GM18861 (cell line): Measurements from ENCODE around the gene ADNP2.

ENCODE experiments used
- ATAC-seq: cut with Tn5 transposase; IDR thresholded peaks from one replicate; pipeline ENCODE4 v1.9.1; 2021; ENCODE audit not compliant: unreplicated experiment

ADNP2 gene

DNA sequence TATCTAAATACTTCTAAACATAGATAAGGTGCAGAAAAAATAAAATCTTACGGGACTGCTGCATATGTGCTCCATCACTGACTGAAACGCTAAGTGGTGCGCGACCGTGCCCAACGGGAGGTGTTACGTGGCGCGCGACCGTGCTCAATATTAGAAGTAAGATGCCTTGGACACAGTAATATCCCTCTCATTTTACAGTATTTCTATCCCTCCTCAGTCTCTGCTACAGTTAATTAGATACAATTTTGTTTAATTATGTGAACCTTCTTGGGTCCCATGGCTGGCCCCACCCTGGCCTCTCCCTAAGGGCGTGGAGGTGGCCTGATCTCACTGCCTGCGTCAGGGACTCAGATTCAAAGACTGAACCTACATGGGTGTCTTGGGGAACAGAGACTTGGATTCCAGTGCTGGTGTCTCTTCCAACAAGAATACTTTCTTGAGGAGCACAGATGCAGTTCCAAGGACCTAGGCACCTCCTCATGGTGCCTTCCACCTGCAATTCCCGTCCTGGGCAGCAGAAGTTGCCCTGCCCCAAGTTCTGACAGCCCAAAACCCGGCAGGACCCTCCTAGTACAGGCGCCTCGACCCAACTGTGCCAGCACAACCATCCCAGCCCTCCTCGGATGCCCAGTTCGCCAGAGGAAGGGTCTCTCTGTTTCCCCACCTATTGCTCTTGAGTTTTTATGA lies 79.0 kb downstream of the ADNP2 start:
- no peak for ATAC-seq

DNA sequence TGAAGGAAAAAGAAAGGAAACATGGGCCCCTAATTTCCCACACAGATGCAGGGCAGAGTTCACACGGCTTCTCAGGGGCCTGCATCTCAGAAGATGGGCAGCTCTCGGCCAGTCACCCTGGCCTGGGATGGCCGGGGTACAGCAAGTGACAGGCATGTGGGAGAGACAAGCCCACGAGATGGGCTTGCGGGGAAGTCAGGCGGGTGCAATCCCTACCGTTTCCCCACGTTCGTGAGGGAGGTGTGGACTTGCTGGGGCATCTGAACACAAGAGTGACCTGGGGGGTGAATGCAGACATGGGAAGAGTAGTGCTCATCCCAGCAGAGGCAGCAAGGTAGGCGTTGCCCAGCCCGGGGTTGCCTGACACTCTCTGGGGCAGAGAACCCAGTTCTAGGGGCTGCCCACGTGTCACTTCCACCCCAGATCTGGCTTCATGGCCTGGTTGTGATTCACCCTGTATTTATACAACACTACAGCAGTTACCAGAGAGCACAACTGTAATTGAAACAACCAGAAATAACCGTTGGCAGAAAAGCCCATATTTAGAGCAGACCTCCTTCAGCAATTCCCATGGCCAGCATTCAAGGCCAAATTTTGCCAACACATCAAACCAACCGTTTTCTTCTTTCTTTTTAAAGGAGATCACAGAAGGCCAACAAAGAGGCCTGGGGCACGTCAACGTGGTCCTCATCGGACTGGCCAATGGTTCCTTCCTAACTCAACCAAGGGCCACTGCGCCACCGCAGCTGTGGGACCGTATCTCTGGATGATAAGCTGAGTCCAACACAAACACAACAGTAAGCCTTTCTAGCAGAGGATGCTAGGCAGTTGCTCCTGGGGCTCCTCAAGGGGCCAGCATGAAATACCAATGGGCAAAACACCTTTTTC lies 79.8 kb downstream of the ADNP2 start:
- ATAC-seq = no peak

DNA sequence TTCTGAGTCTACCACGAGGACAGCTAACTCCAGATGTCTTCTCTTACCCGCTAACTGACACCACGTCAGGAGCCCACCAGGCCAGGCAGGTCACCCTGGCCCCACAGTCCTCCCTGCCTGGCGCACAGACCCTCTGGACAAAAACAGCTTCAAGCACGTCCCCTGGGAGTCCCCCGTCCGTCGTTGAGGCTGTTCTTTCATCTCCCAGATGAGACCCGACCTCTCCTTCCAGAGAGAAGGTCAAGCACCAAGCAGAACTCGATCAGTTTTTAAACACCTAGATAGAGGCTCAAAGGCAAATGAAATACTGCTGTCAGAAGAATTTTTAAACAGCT lies 80.4 kb downstream of the ADNP2 start:
- ATAC-seq = no peak
